GM19324 (cell line): ENCODE measurements around the gene HSPA1B.
A peak's percentile ranks its signal among the peaks of the same experiment; 100 is the strongest.
"Not testable (repeated sequence)": the region's sequence is repeated elsewhere in the genome, so short reads cannot be mapped to it uniquely, and the experiment has no call there.

ENCODE experiments used
- ATAC-seq: cut with Tn5 transposase; IDR thresholded peaks from one replicate; pipeline ENCODE4 v1.9.1; 2021; ENCODE audit warnings: mild to moderate bottlenecking, moderate library complexity; ENCODE audit not compliant: unreplicated experiment, low FRiP score

The HSPA1B gene

DNA sequence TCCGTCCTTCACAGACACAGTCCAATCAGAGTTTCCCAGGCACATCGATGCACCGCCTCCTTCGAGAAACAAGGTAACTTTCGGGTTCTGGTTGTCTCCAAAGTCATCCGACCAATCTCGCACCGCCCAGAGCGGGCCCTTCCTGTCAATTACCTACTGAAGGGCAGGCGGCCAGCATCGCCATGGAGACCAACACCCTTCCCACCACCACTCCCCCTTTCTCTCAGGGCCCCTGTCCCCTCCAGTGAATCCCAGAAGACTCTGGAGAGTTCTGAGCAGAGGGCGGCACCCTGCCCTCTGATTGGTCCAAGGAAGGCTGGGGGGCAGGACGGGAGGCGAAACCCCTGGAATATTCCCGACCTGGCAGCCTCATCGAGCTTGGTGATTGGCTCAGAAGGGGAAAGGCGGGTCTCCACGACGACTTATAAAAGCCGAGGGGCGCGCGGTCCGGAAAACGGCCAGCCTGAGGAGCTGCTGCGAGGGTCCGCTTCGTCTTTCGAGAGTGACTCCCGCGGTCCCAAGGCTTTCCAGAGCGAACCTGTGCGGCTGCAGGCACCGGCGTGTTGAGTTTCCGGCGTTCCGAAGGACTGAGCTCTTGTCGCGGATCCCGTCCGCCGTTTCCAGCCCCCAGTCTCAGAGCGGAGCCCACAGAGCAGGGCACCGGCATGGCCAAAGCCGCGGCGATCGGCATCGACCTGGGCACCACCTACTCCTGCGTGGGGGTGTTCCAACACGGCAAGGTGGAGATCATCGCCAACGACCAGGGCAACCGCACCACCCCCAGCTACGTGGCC is at the start of gene HSPA1B:
TSS of gene HSPA1B (plus strand) at position 453 of the 794 bp plus-strand sequence. CDS start at position 666, 213 bp downstream.
- ATAC-seq = peak; percentile 86

DNA sequence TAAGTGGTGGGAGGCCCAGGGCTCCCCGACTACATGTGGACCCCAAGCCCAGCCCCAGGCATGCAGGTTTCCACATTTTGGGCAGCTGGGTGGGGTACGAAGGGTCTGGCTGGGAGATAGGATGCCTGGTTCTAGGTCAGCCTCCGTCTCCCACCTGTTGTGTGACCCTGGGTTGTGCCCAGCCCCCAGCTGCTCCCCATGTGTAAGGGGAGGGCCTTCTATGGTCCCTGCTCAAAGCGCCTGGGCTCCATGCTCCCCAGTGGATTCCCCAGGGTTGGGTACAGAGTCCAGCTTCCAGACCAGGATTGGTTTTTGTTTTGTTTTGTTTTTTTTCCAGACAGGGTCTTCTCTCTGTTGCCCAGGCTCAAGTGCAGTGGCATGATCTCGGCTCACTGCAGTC is 49.3 kb upstream of the HSPA1B start:
- ATAC-seq = no peak

DNA sequence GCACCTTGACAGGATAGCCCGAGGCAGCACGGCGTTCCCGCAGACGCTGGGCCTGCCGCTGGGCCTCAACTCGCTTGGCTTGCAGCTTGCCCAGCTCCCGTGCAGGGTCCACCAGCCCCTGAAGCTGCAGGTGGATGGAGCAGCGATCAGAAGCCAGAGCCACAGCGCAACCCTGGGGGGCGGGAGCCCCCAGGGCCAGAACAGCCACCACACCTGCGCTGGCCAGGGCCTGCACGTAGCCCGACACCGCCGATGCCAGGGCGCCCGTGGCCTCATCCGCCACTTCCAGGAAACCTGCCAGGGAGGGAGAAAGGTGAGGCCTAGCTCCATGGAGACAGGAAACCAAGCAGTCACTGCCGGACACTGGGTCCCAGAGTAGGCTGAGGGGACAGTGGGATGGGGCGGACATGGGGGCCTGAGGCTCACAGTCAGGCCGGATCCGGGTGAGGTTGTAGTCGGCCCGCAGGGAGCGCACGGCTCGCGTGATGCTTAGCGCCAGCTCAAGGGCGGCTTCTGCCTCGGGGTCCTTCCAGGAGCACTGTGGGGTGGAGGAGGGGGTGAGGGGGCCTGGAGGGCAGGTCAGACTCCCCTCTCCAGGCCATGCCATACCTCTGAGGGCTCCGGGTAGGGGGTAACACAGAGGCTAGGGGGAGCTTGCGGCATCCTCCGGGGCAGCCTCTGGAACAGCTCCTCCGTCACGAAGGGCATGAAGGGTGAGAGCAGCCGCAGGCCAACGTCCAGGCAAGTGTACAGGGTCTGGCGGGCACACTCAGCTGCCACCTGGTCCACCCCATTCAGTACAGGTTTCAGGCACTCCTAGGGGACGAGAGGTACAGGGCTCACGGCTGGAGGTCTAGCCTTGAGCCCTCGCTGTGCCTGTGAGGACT is 48.3 kb upstream of the HSPA1B start:
- ATAC-seq = no peak

DNA sequence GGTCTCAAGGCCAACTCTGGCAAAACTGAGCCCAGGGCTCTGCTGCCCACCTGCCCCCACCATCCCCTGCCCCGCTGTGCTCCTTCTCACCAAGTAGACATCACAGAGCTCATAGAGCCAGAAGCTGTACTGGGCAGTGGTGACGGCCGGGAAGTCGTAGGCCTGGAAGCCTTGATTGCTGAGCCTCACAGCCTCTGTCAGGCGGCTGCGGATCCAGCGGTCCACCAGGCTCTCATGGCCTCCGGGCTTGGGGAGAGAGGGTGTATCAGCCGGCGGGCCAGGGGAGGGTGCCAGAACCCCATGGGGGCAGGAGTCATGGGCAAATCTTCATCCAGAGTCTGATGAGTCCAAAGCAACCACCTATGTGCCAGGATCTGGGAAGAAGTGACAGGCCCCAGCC is 47.6 kb upstream of the HSPA1B start:
- no peak for ATAC-seq

DNA sequence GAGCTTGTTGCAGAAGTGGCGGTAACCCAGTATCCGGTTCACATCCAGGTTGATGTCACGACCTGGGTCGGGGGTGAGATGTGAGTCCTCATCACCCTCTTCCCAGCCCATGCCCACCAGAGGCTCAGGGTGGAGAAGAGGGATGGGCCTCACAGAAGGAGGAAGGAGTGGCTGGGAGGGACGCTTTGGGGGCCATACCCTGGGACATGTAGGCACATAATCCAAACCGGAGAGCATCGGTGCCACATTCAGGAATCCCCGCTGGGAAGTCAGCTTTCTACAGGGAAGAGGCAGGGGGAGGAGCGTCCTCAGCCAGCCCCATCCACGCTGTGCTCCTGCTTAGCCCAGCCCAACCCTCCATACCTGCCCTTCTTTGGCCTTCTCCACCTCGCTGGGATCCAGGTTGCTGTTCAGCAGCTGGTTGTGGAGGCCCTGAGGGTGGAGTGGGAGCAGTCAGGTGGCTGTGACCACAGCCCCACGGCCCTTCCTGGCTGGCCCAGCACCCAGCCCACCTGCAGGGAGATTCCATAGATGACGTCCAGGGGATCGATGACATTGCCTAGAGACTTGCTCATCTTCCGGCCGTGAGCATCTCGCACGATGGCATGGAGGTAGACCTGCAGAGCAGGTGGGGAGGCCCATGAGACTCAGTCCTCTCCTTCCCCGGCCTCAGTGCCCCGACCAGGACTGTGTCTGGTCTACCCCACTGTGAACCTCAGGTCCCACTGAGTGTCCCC is 46.9 kb upstream of the HSPA1B start:
- no peak for ATAC-seq

DNA sequence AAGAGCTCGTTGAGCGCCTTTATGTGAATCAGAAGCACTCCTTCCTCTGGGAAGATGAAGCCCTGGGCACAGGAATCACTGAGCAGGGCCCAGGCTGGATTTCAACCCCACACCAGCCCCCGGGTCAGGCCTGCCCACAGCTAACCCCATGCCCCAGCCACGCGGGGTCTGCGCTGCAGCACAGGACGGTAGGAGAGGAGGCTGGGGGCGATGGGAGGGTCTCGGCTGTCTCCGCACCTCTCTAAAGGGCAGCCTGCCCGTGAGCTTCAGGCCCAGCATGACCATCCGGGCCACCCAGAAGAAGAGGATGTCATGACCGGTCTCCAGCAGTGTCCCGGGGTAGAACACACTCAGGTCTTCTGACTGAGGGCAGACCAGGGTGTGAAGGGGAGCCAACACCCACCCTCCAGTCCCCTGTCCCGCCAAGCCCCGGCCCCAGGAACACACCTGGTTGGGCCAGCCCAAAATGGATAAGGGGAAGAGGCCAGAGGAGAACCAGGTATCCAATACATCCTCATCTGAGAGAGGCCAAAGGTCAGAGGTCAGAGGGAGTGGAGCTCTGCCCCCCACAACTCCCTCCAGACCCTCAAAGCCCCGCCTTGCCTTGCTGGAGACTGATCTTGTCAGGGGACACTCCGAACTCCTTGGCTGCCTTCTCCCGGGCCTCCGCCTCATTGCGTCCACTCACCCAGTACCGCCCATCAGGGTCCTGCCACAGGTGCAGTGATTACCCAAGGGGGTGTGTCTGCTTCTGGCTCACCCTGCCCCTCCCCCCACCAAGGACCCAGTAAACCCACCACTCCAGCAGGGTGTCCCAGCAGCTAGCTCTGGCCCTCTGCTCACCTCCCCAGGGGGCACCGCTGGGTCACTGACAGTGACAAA is 46.1 kb upstream of the HSPA1B start:
- no peak for ATAC-seq

DNA sequence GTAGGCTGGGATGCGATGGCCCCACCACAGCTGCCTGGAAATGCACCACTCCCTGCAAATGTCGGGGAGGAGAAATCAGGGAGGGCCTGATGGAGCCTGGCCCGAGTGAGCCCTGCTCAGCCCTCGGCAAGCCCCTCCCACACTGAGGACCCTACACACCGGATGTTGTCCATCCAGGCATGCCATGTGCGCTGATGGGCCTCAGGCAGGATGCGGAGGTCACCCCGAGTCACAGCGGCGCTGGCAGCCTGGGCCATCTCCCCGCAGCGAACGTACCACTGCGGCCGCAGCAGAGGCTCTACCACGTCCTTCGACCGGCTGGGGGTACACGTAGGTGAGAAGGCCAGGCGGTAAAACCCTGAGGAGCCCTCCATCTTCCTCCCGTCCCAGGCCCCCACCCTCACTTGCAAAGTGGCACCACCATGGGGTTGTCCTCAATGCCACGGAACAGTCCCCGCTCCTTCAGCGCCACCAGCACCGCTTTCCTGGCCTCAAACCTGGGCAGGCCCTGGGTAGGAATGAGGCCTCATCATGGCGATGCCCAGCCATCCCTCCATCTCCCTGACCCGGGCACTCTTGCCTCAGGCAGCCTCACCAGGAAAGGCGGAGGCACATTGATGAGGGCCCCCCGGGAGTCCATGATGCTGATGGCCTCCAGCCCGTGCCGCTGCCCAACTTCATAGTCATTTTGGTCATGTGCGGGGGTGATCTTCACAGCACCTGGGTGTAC is 45.2 kb upstream of the HSPA1B start:
- ATAC-seq = no peak

DNA sequence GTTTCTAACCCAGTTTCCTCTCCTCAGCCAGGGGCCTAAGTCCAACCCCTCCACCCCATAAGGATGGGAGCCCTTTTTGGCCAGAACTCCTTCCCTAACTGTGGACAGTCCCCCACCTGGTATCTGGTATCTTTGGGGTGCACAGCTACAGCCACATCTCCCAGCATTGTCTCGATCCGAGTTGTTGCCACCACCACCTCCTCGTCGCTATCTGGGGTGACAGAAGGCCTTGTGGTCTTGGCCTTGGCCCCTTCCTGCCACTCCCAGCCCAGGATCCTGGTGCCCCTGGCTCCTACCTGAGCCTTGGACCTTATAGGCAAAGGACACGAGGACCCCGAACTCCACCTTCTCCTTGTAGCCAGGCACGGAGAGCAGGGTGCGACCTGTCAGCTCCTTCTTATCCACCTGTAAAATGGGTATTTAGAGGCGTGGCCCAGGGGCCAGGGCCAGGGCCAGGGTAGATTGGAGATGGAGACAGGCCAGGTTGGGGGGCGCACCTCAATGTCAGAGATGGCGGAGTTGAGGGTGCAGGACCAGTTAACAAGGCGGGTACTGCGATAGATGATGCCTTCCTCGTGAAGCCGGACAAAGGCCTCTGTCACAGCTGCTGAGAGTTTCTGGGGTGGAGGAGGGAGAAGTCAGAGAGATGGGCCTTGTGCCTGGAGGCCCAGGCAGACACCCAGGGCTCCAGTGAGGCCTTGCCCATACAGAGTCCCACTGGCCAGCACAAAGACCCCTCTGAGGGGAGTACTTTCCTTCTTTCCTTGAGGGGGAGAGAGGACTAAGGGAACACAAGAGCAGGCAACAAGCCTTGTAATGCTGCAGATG is 43.2 kb upstream of the HSPA1B start:
- no peak for ATAC-seq

DNA sequence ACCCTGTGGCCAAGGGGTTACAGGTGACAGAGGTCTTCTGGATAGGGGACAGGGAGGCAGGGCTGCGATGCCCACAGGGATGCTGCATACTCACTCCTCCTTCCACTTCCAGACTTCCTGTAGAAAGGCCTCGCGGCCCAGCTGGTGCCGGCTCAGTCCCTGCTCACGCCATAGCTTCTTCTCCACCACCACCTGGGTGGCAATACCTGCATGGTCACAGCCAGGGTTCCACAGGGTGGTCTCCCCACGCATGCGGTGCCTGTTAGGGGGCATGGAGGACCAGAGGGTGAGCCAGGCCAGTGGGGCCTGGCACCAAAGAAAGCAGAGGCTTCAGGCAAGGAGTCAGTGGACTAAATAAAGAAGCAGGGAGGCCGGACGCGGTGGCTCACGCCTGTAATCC is 42.1 kb upstream of the HSPA1B start:
- ATAC-seq = no peak

DNA sequence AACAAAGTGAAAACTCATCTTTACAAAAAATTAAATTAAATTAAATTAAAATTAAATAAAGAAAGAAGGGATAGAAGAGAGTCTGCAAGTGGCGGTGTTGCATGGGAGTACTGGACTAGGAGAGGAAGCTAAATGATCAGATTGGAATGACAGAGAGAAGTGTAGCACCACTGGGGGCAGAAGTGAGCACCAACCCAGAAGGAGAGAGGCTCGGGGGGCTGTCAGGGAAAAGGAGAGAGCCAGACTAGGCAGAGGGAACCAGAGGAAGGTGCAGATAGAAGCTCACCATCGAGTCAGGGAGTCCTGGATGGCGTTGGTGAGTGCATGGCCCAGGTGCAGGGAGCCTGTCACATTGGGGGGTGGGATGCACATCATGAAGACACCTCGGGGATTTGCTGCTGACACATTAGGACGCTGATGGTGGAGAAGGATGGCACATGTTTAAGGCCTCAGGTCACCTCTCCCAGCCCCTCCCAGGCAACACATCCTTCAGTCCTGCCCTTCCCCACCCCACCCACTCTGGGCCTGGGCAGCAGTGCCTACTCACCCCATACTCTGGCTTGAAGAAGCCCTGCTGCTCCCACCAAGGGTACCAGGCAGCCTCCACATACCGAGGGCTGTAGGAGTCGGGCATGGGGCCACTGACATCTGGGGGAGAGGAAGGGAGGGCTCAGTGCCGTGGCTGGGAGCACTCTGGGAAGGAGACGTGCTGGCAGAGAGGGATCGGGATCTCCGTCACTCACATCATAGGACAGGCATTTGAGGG is 36.0 kb upstream of the HSPA1B start:
- ATAC-seq = no peak

DNA sequence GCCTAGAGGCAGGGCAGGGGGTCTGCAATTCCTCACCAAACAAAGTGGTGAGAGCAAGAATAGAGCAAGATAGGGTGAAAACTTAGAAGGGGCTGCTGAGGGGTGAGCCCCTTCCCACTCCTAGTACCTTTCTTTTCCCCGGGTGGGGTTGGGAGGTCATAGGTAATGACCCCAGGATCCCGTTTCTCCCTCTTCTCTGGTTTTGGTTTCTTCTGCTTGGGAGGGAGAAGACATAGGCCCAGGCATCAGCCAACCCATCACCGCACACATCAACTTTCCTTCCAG is 35.5 kb upstream of the HSPA1B start:
- ATAC-seq = no peak

DNA sequence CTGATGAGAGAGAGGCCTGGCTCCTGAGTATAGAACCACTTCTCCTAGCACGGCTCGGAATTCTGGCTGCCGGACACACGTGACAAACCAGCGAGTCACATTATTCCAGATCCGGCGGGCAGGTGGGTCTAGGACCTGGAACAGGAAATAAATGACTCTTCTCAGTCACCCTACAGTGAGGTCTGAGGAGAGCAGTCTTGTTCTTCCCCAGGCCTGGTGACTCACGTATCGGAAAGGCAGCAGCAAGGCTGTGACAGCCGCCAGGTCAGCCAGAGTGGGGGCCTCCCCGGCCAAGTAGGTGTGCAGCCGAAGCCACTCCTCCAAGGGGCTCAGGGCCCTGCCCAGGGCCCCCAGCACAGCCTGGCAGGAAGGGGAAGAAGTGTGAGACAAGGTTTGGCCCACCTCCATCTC is 34.8 kb upstream of the HSPA1B start:
- ATAC-seq = no peak

DNA sequence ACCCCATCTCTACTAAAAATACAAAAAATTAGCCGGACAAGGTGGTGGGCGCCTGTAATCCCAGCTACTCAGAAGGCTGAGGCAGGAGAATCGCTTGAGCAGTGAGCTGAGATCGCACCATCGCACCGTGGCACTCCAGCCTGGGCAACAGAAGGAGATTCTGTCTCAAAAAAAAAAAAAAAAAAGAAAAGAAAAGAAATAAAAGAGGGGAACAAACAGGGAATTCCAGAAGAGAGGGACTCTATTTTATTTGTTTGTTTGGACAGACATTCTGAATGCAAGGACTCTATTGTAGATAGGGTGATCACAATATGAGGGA is 33.7 kb upstream of the HSPA1B start:
- ATAC-seq = not testable (repeated sequence)

DNA sequence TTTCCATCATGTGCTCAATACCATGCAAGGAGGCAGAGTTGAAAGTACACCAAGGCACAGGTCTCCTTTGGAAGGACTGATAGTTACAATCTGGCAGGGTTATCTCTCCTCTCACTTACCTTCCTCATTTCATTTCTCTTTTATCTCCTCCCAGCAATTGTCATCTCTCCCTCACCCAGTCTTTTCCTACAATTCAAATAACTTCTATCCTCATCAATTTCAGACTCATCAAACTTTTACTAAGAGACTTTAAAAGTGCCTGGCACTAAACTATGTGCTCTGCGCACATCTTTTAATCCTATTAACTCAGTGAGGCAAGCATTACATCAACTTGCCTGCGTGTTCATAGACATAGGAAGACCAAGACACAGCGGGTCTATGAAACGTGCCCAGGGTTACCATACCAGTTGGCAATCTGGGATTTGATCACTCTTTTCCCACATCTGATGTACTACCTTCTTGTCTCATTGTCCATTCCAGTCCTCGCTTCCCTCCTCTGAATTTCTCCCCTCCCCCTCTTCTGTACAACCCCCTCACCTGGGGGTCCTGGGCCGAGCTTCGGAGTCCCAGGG is 33.2 kb upstream of the HSPA1B start:
- no peak for ATAC-seq

DNA sequence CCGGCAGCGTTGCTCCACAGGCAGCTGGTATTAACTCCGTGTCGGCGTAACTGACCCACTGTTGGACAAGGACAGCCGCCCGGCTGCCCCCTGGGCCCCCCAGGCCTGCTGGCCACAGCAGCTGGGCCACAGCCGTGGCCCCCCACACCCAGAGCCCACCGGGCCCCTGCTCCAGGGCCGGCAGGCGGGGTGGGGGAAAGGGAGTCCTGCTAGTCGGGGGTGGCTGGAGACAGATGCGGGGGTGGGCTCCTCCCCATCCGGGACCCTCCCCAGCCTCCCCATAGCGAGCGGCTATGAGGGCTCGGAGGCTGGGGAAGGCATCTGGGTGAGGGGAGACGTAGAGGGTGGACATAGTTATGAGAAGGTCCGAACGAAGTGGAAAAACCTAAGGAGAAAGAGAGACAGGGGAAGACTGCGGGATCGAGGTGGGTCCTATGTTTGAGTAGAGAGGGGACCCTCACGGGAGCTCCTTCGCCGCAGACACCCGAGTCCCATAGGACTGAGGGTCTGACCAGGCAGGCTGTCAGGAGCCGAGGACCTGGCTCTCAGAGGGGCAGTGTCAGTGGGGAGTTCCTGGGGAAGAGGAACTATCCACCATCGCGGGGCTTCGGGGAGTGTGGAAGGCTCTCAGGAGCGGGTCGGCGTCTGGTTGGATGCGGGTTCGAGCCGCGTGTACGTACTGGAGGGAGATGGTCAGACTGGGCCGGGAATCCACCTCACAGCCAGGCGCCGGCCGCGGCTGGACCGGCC is 32.5 kb upstream of the HSPA1B start:
- ATAC-seq = no peak

DNA sequence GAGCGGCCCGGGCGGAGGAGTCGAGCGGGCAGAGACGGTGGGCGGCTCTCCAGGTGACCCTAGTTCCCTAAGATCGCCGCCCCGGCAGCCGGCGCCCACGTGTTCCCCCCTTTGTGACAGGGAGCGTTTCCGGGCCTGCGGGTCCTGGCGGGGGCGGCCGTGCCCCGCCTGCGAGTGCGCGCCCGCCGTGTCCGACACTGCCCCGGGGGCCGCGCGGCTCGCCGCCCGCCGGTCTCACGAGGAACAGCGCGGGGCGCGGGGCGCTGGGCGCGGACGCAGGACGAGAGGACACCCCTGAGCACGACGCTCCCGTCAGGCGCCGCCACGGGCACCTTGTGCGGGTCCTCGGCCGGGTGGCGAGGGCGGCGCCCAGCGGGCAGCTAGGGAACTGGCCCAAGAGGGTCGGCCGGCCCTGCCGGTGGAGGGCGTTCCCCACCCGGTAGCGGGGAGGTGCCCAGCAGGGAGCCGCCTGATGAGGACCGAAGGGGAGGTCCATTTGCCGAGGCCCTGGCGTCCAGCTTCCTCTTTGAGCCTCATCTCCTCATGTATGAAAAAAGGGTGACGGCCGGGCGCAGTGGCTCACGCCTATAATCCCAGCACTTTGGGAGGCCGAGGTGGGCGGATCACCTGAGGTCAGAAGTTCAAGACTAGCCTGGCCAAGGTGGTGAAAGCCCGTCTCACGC is 31.8 kb upstream of the HSPA1B start, which contains the start of gene VARS1:
TSS of gene VARS1 (minus strand) at position 137 of the 683 bp plus-strand sequence. CDS start 535 bp downstream, outside the sequence.
- ATAC-seq = peak; percentile 84
